Testis (tissue), 3 donors: ENCODE data around the gene NPHP4. TPM values are rescaled to one million over a fixed set of nuclear protein-coding genes. Genes with fewer than 3 reads are reported as not detected.

ENCODE experiments used
- DNase-seq: peaks from one replicate; pipeline ENCODE4 v3.0.0-alpha.2; 2019
- H3K27ac ChIP-seq, 2 donors: fragments of 200-600 bp; sonication (generic); one replicate each; pipeline ENCODE4 v1.5.1; 2019
- H3K27me3 ChIP-seq: fragments of 200-600 bp; sonication (generic); one replicate; pipeline ENCODE4 v1.5.1; 2019
- H3K36me3 ChIP-seq: fragments of 200-600 bp; sonication (generic); one replicate; pipeline ENCODE4 v1.5.1; 2017; ENCODE audit warnings: low read depth; ENCODE audit errors: missing control alignments
- H3K4me1 ChIP-seq: fragments of 200-600 bp; sonication (generic); one replicate; pipeline ENCODE4 v1.5.1; 2019
- H3K4me3 ChIP-seq, 2 donors: fragments of 200-600 bp; sonication (generic); one replicate each; pipeline ENCODE4 v1.5.1; 2017 to 2019
- H3K9me3 ChIP-seq: fragments of 200-600 bp; sonication (generic); one replicate; pipeline ENCODE4 v1.5.1; 2017
- POLR2A ChIP-seq: fragments of 450-650 bp; IDR thresholded peaks from one replicate; pipeline ENCODE4 v1.6.1; 2017; ENCODE audit warnings: antibody characterized with exemption, mild to moderate bottlenecking, moderate library complexity
- WGBS, 2 donors: methylation state at CpG; one replicate each; pipeline ENCODE4 v1.1.5; 2018; 5-methylcytosine and 5-hydroxymethylcytosine counted together
- intact Hi-C: fragments of 100-400 bp; cut with DNase I; formaldehyde crosslinking; loops from one replicate; pipeline ENCODE4 v1.15.1; 2023; ENCODE audit warnings: low total_unique reads
- polyA plus RNA-seq: library from polyadenylated mRNA; stranded (reverse); fragments of 350-450 nt; fragmentation: Illumina TruSeq; extraction: RNeasy Lipid Tissue Mini Kit (QIAGEN cat#74804); gene quantifications from one replicate; pipeline ENCODE4 v1.2.3, GENCODE V29; 2014; ENCODE audit warnings: low read depth, low replicate concordance; ENCODE audit not compliant: insufficient read depth
- total RNA-seq, 2 donors: library from RNA; depleted of rRNA; stranded (reverse); fragments of >200 nt; gene quantifications; one replicate each; pipeline ENCODE4 v1.2.3, GENCODE V29; 2016
- TF ChIP-seq, protein P1 (sequence below), 3 experiments: fragments of 450-650 bp in 2 of 3; fragments of 200-600 bp in 1 of 3; sonication (generic) in 1 of 3; IDR thresholded peaks; one replicate each; pipeline ENCODE4 v1.5.1; 2016 to 2019; ENCODE audit warnings: antibody characterized with exemption in 3 of 3, mild to moderate bottlenecking in 2 of 3, moderate library complexity in 1 of 3

NPHP4 gene
- total and polyA plus RNA-seq, 3 donors from 2014 or later = 26.3 to 65.9 (median 49.4) TPM

DNA sequence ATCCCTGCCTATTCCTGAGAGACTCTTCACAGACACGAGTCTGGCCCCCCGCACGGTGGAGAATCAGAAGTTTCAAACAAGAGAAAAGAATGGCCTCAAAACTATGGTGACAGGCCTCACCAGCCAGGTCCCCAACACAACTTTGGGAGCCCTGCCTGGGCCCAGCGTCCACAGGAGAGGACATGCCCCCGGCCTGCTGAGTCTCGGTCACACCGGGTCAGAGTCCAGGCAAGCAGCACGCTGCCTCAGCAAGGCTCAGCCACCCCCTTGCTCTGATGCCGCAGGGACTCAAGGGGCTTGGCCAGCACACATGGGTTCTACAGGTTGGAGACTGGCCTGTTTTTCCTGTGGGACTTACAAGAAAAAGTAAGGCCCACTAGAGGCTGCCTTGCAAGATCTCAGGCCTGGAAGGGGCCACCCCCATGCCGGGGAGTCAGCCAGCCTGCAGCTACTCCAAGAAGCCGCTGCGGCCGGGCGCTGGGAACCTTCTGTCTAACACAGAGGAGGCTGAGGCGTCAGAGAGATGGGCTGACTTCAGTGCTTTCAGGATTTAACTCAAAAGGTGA is 116.8 kb downstream of the NPHP4 start:
- WGBS, 2 donors = 73 to 81% methylated on average over 10 to 15 of the region's 15 CpGs
- TF ChIP-seq, protein P1, sequence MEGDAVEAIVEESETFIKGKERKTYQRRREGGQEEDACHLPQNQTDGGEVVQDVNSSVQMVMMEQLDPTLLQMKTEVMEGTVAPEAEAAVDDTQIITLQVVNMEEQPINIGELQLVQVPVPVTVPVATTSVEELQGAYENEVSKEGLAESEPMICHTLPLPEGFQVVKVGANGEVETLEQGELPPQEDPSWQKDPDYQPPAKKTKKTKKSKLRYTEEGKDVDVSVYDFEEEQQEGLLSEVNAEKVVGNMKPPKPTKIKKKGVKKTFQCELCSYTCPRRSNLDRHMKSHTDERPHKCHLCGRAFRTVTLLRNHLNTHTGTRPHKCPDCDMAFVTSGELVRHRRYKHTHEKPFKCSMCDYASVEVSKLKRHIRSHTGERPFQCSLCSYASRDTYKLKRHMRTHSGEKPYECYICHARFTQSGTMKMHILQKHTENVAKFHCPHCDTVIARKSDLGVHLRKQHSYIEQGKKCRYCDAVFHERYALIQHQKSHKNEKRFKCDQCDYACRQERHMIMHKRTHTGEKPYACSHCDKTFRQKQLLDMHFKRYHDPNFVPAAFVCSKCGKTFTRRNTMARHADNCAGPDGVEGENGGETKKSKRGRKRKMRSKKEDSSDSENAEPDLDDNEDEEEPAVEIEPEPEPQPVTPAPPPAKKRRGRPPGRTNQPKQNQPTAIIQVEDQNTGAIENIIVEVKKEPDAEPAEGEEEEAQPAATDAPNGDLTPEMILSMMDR (IDR thresholded peaks at IDR 0.05) = no peak
- no peak for TF ChIP-seq POLR2A
- no peaks in the 10 kb centered on the region for H3K36me3 ChIP-seq

GRCh38 chr1:5874416-5875110 is 117.7 kb downstream of the NPHP4 start:
- intact Hi-C loops = no loop called here
- H3K9me3 ChIP-seq = no peaks in the 10 kb centered on the region
- WGBS, 2 donors = 90 to 93% methylated on average over 19 to 41 of the region's 41 CpGs
- no peak for TF ChIP-seq POLR2A
- TF ChIP-seq, protein P1 (IDR thresholded peaks at IDR 0.05) = no peak
- H3K36me3 ChIP-seq = no peaks in the 10 kb centered on the region
- H3K4me3 ChIP-seq = no peak overlapping the region
- no peaks in the 10 kb centered on the region for H3K27me3 ChIP-seq
- no peak overlapping the region for H3K27ac ChIP-seq
- H3K4me1 ChIP-seq = no peaks in the 10 kb centered on the region
- no peak for DNase-seq

More for the DNA sequence above, 116.8 kb downstream of the NPHP4 start:
- DNase-seq = no peak
- H3K4me3 ChIP-seq = no peak overlapping the region
- no peaks in the 10 kb centered on the region for H3K27me3 ChIP-seq
- H3K27ac ChIP-seq = no peak overlapping the region
- intact Hi-C loops = no loop called here
- H3K4me1 ChIP-seq = no peaks in the 10 kb centered on the region
- no peaks in the 10 kb centered on the region for H3K9me3 ChIP-seq

DNA sequence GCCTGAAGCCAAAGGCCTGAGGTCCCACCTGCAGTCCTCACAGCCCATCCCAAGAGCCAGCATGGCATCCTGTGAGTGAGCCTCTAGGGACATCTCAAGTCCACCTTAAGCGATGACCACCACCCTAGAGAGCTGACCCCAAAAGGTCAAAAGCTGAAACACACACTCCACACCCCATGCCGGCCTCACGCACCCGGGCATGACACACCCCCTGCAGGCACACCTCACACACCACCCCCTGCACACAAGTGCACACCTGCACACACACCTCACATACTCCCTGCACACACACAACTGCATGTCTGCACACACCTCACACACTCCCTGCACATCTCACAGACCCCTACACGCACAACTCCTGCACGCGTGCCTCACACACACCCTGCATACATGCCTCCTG is 118.7 kb downstream of the NPHP4 start:
- no peaks in the 10 kb centered on the region for H3K9me3 ChIP-seq
- no peak overlapping the region for H3K4me3 ChIP-seq
- H3K4me1 ChIP-seq = no peaks in the 10 kb centered on the region
- no peak overlapping the region for H3K27ac ChIP-seq
- WGBS, 2 donors = 95 to 96% methylated on average over 4 to 7 of the region's 7 CpGs
- TF ChIP-seq POLR2A = no peak
- TF ChIP-seq, protein P1 (IDR thresholded peaks at IDR 0.05) = no peak
- intact Hi-C loops = no loop called here
- no peak for DNase-seq
- H3K27me3 ChIP-seq = no peaks in the 10 kb centered on the region
- H3K36me3 ChIP-seq = no peaks in the 10 kb centered on the region

DNA sequence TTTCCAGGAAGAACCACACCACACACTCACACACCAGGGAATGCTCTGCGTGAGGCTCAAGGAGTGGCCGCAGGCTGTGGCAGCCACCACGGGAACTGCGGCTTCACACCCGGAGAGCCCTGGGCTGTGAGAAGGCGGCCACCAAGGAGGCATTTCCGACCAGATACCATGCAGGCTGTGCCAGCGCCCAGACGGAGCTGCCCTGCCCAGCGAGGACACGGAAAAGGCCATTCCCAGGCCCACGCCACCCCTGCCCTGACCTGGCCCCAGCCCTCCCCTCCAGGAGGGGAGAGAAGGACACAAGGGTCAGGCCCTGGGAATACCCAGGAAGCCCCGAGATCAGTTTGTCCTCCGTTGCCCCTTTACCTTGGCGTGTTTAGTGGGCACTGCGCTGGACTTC is 119.3 kb downstream of the NPHP4 start:
- H3K9me3 ChIP-seq = no peaks in the 10 kb centered on the region
- intact Hi-C loops = no loop called here
- no peak for TF ChIP-seq POLR2A
- TF ChIP-seq, protein P1 (IDR thresholded peaks at IDR 0.05) = no peak
- H3K4me3 ChIP-seq = no peak overlapping the region
- H3K36me3 ChIP-seq = no peaks in the 10 kb centered on the region
- DNase-seq = no peak
- H3K27ac ChIP-seq = no peak overlapping the region
- no peaks in the 10 kb centered on the region for H3K27me3 ChIP-seq
- H3K4me1 ChIP-seq = no peaks in the 10 kb centered on the region
- 98 to 100% methylated on average over 4 to 16 of the region's 16 CpGs for WGBS, 2 donors
